DOHH2 (cell line): ENCODE measurements around the gene NBEAL2.

Experiments used
- CTCF ChIP-seq: fragments of 200-600 bp; sonication (generic); IDR thresholded peaks from one replicate; pipeline ENCODE4 v1.5.1; 2014; ENCODE audit warnings: antibody characterized with exemption, mild to moderate bottlenecking, low read depth, low read length; ENCODE audit not compliant: poor library complexity, severe bottlenecking
- EZH2phosphoT487 ChIP-seq: fragments of 200-600 bp; sonication (generic); IDR thresholded peaks from 2 replicates; pipeline ENCODE4 v1.6.1; 2017; ENCODE audit warnings: borderline replicate concordance, mild to moderate bottlenecking, antibody characterized with exemption, low read length, moderate library complexity, mixed read lengths

- TF ChIP-seq CTCF (no peak), EZH2phosphoT487 (no peak)
Observed at GRCh38 chr3:46935989-46936558, 43.4 kb upstream of the NBEAL2 start.
